Stimulated activated CD8-positive, alpha-beta memory T cell treated with anti-CD3 and anti-CD28 coated beads, Interleukin-15, amount 100 ng/mL, for 4 hours (primary cell): Measurements from ENCODE around the gene ZXDC.

Source experiments
- DNase-seq, 2 donors: peaks; one replicate each; pipeline ENCODE4 v3.0.0-alpha.2; 2020; ENCODE audit warnings: low read depth in 2 of 2

Gene ZXDC

GRCh38 chr3:126475413-126476114, at the start of gene ZXDC:
ZXDC (minus strand) TSS chr3:126475891; CDS start chr3:126475865, 26 bp downstream.
- peak; percentile 84 to 90 for DNase-seq

- DNase-seq, result no peak
Observed at GRCh38 chr3:126525091-126525852, 49.6 kb upstream of the ZXDC start.

GRCh38 chr3:126524429-126524988, 48.8 kb upstream of the ZXDC start:
- no peak for DNase-seq

- no peak for DNase-seq
Observed at GRCh38 chr3:126523745-126524428, 48.2 kb upstream of the ZXDC start, which contains the start of gene CHST13. CHST13 (plus strand) TSS chr3:126524155; CDS start chr3:126524333, 178 bp downstream.

- DNase-seq, result peak in 1 of 2 donors; percentile 16
Observed at GRCh38 chr3:126522363-126522788, 46.7 kb upstream of the ZXDC start.

- DNase-seq, result no peak
Observed at GRCh38 chr3:126521122-126521891, 45.6 kb upstream of the ZXDC start.

- DNase-seq, result no peak
Observed at GRCh38 chr3:126519506-126520455, 44.1 kb upstream of the ZXDC start.

- DNase-seq, result no peak
Observed at GRCh38 chr3:126518779-126519177, 43.1 kb upstream of the ZXDC start.

GRCh38 chr3:126517986-126518778, 42.5 kb upstream of the ZXDC start:
- DNase-seq, result no peak

- no peak for DNase-seq
Observed at GRCh38 chr3:126517291-126517951, 41.7 kb upstream of the ZXDC start, which contains the start of gene UROC1. UROC1 (minus strand) TSS chr3:126517773; CDS start chr3:126517719, 54 bp downstream.

GRCh38 chr3:126516936-126517290, 41.2 kb upstream of the ZXDC start:
- no peak for DNase-seq

- no peak for DNase-seq
Observed at GRCh38 chr3:126516152-126516935, 40.7 kb upstream of the ZXDC start.

GRCh38 chr3:126515066-126515706, 39.5 kb upstream of the ZXDC start:
- no peak for DNase-seq

- DNase-seq, result no peak
Observed at GRCh38 chr3:126514161-126514560, 38.5 kb upstream of the ZXDC start.

GRCh38 chr3:126512916-126513650, 37.4 kb upstream of the ZXDC start:
- DNase-seq, result no peak

GRCh38 chr3:126512026-126512425, 36.3 kb upstream of the ZXDC start:
- DNase-seq, result no peak

- no peak for DNase-seq
Observed at GRCh38 chr3:126511291-126511690, 35.6 kb upstream of the ZXDC start.
